ENCODE measurements around the gene SRD5A1.
"Not testable (repeated sequence)": the region's sequence is repeated elsewhere in the genome, so short reads cannot be mapped to it uniquely, and the experiment has no call there.

The SRD5A1 gene

DNA sequence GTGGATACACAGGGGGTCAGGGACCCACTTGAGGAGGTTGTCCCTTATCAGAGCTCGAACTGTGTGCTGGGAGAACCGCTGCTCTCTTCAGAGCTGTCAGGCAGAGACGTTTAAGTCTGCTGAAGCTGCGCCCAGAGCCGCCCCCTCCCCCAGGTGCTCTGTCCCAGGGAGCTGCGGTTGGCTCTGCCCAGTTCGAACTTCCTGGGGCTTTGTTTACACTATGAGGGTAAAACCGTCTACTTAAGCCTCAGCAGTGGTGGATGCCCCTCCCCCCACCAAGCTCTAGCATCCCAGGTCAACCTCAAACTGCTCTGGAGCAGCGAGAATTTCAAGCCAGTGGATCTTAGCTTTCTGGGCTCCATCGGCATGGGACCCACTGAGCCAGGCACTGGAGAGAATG, 15.9 kb downstream of the SRD5A1 start:
- FAIRE-seq, result no peak

DNA sequence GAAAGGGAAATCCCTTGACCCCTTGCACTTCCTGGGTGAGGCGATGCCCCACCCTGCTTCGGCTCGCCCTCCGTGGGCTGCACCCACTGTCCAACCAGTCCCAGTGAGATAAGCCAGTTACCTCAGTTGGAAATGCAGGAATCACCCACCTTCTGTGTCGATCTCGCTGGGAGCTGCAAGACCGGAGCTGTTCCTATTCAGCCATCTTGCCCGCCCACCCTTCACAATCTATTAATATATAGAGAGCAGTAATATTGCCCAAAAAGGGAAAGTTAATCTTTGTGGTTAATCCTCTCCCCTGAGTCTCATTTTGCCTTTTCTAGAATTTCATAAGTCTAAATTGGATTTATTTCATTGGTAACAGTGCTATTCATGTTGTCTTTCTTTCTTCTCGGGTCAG, 16.4 kb downstream of the SRD5A1 start:
- FAIRE-seq, result no peak

DNA sequence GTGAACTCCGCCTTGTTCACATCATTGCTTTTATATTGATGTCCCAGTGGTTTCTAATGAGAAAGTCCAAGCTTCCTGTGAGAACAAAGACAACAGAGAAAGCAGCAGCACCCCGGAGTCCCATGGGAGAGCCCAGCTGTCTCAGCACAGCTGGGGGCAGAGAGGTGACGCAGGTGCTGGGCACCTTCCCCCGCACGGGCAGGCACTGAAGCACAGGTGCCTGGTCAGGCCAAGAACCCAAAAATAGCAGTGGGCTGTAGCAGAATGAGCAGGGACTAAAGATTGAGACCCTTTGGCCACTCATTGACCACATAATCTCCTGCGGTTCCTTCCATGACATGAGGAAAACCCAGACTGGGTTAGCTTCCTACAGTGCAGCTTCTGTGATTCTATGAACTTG, 18.8 kb downstream of the SRD5A1 start:
- FAIRE-seq, result no peak

DNA sequence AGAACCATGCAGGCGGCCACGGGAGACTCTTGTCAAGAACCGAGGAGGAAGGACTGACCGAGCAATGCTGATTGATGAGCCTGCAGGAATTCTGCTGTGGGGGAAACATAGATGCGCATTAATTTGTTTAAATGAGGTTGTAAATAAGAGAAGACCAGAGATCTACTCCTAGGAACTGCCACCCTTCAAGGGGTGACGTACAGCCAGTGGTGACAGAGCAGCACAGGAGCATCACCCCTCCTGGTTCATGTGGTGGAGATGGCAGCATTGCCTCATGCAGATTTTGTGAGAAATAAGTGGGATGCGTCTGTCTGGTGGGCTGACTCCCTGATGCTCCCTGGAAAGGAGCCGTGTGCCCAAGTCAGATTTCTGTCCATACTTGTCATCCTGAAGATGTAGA, 22.2 kb downstream of the SRD5A1 start:
- no peak for FAIRE-seq

DNA sequence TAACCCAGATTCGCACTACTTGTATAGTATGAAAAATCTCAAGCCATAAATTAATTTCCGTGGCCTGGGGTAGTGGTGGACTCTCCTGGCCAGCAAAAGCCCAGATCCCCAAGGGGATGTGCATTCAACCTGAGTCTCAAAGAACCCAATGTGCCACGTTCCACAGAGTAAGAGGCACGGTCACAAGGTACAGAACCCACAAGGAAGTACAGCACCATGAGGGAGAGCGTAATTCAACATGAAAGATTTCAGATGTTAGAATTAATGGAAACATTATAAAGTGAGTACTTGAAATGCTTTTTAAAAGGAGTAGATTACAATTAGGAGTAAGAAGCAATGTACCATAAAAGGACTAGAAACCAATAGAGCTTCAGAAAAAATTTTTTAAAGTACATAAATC, 23.4 kb downstream of the SRD5A1 start:
- no peak for FAIRE-seq

DNA sequence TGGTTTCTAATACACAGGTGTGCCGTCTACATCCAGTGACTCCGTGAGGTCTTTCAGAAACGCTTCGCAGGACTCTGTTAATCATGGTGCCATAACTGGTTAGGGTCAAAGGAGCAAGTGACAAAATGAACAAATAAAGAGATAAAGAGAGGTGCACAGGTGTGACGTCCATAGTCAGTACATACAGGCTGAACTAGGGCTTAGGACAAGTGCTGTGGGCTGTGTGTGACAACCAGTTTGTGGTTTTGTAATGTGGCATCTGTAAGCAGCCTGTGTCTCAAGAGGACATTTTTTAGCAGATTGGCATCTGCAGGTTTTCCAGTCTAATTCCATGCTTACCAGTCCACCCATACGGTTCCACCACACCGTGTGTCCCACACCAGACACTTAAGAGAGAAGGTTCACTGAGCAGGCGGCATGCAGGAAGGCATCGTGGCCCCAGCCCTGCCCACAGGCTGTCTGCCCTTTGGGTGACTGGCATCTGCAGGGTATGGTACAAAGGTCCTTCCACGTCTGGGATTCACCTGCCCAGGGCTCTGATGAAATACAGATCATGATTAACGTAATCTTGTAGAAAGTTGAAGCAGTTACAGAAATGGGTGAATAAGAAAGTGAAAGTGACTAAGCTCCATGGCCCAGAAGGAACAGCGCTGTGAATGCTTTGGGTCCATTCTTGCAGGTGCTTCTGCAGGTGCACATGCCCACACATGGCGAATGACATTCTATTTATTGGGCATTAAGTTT, 26.9 kb downstream of the SRD5A1 start:
- no peak for FAIRE-seq

DNA sequence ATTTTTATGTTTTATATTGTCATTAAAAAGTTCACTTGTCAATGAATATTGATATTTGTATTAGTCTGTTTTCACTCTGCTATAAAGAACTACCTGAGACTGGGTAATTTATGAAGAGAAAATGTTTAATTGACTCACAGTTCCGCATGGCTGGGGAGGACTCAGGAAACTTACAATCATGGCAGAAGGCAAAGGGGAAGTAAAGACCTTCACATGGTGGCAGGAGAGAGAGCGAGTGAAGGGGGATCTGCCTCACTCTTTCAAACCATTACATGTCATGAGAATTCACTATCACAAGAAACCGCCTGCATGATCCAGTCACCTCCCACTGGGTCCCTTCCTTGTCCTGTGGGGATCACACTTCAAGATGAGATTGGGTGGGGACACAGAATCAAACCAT, 27.4 kb downstream of the SRD5A1 start:
- FAIRE-seq, result no peak

DNA sequence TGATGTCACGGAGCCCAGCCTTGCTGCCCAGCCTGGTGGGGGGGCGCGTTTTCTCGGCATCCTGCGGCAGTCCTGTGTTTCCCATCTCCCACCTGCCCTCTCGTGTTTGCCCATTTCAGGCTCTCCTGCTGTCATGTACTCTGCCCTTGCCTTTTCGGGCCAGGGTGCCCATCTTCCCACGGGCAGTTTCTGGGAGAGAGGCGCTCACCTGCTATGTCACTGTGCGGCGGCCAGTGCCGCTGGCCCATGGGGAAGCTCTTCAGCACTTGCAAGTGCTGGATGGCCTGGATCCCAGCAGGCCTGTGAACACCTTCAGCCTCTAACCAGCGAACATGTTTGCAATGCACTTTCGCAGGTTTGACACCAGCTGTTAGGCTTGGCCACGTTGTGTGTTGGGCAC, 33.5 kb downstream of the SRD5A1 start:
- FAIRE-seq, result no peak

DNA sequence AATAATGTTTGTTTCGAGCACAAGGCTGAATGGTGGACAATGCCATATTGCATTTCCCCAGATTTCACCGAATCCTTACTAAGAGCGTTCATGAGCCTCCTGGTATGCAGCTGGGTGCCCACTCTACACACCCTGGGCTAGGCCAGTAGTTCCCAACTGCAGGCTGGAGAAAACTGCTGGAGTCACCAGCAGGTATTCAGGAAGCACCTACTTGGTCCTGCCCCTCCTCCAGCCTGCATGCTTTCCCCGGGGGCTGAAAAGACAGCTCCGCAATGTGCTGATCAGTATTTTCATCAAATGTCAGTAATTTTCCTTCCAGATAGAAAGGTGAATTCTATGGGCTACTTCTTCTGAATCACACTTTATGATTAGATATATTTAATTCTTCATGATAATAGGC, 34.4 kb downstream of the SRD5A1 start:
- FAIRE-seq, result no peak

DNA sequence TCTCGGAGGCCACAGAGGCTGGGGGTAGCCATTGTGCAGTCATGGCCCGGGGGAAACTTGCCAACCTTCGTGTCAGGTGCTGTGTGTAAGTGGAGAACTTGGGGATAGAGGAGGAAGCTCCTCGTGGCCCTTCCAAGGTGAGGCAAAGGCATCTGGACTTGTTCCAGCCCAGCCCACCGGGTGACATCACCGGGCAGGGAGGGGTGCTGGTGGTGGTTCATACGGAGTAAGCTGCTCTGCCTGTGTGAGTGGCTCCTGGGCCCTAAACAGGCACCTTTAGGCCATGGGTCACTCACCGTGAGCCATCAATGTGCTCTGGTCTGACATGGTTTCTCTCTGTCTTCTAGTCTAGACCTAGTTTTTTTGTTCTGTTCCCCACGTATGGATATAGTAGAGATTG, 35.5 kb downstream of the SRD5A1 start:
- FAIRE-seq, result not testable (repeated sequence)

DNA sequence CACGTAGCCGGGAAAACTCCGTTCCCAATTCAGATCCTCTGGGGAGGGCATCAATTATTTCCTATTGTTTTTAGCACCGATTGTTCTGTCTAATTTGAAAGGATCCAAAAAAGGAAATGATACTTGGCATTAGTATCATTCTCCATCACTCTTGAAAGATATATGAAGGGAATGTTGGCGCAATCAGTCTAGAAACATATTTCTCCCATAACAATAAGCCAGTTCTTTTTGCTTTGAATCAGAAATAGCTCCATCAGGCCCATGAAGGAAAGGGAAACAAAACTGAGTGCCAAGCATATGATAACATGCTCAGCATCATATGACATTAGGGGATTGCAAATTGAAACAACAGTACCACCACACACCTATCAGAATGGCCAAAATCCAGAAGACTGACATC, 39.8 kb downstream of the SRD5A1 start:
- FAIRE-seq, result no peak

DNA sequence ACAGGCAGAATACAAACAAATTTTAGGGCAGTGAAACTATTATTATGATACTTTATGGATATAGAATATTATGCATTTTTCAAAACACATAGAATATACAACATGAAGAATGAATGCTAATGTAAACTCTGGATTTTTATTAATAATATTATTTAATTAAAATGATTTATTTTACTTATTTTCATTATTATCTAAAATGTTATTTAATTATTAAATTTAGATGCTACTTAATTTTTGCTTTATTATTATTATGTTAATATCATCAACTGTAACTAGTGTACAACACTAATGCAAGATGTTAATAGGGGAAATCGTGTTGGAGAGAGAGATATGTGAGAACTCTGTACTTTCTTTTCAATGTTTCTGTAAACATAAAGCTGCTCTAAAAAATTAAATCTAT, 40.7 kb downstream of the SRD5A1 start:
- FAIRE-seq, result peak; percentile 72

DNA sequence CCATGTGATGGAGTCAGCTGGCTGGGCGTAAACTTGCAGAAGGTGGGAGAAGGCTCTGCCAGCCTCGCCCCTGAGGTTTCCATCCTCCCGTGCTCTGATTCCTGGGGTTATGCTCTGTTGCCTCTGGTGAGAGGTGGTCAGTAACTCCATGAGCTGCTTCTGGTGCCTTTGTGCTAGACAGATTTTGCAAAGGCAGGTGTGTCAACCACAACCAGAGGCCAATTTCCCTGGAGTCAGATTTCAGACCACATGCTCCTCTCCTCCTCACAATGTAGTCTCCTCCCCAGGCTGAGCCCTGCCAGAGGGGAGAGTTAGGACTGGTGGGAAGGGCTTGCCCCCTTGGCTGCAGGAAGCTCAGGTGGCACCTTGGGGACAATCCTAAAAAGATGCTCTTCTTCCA, 41.2 kb downstream of the SRD5A1 start:
- no peak for FAIRE-seq

DNA sequence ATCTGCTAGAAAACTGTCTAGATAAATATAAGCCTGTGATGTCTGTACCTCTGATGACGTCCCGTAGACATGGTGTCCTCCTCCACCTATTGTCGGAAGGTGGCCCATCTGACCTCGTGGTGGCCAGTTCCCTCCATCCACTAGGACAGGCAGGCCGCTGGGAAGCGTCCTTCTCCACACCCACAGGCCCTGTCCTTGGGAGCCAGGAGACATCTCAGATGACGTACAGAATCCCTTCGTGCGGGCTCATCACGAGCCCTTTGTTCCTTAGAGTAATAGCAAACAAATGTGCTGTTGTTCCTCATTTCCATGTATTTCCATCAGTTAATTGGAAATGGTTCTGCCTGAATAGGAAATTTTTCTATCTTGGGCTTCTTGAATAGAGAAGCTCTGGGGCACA, 41.6 kb downstream of the SRD5A1 start:
- no peak for FAIRE-seq

DNA sequence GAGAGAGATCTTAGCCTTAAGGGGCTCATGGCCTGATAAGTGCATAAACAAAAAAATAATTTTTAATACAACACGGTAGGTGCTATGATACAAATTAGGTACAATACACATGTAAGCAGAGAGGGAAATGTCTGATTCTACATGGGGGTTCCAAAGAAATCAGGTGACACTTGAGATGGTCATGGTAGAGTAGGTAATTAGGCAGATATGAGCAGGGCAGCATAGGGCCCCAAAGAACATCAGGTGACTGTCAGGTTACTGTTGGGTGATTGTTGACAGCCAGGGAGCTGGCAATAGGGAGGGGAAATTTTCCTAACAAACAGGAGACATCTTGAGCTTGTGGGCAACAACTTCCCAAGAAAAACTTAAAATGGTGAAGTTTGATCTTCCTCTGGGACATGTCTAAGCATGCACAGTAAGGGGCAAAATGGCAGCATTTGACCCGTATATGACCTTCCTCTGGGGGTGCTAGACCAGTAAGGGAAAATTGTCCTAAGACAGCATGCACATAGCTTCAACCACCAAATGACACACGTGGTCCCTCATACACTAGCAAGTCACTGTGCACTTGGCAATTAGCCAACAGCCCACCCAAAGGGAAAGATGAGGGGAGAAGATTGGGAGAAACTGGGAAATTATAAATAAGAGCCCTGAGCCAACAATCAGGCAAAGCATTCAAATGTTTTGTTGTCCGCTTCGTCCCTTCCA, 42.7 kb downstream of the SRD5A1 start:
- FAIRE-seq, result no peak

DNA sequence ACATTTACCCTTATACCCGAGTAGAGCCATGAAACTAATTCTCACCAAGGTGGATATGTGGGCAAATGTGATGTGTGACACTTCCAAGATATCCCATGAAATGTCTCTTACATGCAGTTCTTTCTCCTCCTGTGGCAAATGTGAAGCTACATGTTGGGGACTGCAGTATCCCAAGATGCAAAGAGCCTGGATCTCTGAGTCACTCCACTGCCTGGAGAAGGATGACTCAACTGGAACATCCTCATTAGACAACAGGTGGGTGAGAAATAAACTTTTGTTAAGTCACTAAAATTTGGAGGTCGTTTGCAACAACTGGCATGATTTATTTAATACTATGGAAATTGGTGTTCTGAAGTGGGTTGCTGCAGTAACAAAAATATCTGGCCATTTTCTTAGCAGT, 43.5 kb downstream of the SRD5A1 start:
- no peak for FAIRE-seq

DNA sequence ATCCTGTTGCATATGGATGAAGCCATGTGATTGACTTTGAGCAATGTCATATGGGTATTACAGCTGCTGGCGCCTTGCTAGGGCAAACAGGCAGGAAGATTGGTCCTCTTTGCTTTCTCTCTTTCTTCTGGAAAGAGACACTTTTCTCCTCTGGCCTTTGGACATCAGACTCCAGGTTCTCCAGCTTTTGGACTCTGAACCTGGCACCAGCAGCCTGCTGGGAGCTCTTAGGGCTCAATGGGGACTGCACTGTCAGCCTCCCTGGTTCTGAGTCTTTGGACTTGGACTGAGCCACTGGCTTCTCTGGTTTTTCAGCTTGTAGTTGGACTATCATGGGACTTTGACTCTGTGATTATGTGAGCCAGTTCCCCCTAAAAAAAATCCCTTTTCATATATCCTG, 45.1 kb downstream of the SRD5A1 start:
- no peak for FAIRE-seq

DNA sequence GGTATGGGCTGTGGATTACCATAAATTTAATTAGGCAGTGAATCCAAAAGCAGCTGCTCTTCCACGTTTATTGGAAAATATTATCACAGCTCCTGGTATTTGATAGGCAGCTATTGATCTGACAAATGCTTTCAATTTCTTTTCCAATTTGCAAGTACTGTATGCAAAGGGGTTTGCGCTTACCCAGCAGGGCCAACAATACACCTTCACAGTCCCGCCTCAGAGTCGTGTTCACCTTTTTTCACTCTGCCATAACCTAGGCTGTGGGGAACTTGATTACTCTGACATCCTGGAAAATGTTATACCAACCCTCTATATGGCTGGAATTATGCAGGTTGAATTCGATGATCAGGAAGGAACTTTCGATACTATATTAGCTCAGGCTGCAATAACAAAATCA, 47.7 kb downstream of the SRD5A1 start:
- no peak for FAIRE-seq

DNA sequence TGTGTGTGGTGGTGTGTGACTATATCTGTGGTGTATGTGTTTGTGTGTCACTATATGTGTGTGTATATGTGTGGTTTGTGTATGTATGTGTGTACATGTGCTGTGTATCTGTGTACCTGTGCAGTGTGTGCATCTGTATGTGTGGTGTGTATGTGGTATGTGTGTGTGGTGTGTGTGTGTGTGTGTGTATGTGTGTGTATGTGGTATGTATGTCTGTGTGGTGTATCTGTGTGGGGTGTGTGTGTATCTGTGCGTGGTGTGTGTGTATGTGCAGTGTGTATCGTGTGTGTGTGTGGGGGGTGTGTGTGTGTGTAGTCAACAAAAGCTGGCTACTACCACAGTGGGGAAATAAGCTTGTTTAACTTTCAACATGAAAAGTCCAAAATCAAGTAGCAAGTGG, 48.4 kb downstream of the SRD5A1 start:
- FAIRE-seq, result no peak

DNA sequence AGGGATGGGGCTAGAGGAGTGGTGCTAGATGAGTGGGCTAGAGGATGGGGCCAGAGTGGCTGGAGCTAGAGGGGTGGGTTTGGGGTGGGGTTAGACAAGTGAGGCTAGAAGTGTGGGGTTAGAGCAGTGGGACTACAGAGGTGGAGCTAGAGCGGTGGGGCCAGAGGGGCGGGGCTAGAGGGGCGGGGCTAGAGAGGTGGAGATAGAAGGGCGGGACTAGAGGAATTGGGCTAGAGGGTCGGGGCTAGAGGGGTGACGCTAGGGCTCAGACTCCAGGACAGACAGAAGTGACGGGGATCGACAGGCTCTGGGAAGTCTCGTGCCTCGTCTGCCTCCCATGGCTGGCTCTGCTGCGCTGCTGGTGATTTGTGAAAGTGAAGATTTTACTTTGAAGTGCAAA, 49.0 kb downstream of the SRD5A1 start:
- no peak for FAIRE-seq

DNA sequence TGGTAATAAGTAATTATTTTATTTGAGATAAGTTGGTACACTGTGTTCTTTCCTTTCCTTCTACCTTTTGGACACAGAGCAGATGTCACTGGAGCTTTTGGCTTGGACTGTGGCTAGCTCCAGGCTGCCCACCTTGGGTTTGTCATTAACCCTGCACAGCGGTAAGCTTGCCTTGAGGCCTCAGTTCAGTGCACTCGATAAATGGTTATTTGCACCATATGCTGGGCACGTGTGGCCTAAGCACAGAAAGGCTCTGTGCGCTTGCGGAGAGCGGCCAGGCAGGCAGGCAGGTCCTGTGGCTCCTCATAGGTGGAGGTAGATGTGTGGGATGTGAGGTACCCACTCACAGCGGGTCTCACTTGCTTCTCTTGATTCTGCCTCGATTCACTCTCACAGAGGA, 50.0 kb downstream of the SRD5A1 start:
- no peak for FAIRE-seq

DNA sequence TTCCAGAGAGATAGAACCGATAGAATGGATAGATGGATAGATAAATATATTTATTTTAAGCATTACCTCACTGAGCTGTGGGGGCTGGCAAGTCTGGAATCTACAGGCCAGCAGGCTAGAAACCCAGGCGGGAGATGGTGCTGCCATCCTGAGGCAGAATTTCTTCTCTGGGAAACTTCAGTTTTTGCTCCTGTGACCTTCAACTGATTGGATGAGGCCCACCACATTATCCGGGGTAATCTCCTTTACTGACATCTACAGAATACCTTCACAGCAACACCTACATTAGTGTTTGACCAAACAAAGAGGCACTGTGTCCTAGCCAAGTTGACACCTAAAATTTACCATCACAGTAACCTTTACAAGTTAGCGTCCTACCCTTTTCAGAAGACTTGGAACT, 50.8 kb downstream of the SRD5A1 start:
- FAIRE-seq, result no peak

DNA sequence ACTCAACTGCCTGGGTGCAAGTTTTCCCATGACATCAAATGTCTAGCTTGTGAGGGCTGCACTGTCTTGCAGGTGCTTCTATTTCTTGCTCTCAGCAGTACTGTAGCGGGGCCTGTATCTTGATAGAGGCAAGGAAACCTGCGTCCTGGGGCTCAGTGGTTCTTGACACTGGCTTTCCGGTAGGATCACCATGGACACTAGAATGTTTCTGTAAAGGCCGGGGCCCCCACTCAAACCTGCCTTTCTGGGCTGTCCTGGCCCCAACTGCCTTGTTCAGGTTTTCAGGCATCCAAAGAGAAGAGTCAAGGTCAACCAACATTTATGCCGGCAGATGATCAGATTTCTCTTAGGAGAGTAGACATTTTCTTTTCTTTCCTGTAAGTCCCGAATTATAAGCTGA, 53.3 kb downstream of the SRD5A1 start:
- no peak for FAIRE-seq

DNA sequence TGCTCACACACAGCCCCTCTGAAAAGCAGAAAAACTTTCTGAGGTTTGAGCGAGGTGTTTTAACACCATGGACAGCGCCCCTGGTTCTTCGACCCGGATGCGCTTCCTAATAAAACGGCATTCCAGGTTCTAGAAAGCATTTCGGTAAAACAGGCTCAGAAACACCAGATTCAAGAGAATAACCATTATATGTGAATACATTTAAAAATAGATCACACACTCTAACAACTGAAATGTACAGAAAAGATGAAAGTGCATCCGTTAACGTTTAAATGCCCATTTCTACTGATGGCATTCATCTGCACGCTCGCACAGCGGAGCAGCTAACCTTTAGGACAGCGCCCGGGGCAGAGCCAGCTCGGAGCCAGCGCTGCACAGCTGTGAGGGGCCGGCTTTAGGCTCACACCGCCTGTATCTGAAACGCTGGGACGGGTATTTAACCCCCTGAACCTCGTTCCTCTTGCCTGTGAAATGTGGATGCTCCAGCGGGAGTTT, 53.7 kb downstream of the SRD5A1 start:
- no peak for FAIRE-seq

DNA sequence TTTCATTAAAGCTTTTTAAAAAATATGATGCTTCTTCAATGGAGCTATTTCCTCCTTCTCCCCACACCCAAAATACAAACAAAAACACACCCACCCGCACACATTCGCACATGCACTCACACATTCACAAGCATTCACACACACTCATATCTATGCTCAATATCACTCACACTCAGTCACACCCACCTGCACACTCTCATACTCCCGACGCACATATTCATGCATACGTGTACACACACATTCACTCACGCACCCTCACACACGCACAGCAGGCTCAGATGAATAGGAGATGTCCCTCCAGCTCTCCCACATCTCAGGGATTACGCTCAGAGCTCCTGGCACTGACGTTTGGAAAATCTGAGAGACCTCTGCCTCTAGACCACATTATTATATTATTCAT, 54.3 kb downstream of the SRD5A1 start:
- no peak for FAIRE-seq
